ENCODE data around the gene ROR2. TPM values are rescaled to one million over a fixed set of nuclear protein-coding genes. Genes with fewer than 3 reads are reported as not detected.

The ROR2 gene
- total and polyA plus RNA-seq, 2 of the 13 experiments (the other 11 are each of a cell fraction or from before 2014, with no cell fraction given) = not detected

GRCh38 chr9:91951944-91952520, 2.0 kb upstream of the ROR2 start:
- WGBS (ENCODE audit: low lambda C conversion rate) = 15% methylated on average over 6 of the region's 6 CpGs
- ChIA-PET CTCF (ENCODE audit: low intra/inter-chr PET ratio, low total read pairs) (no interaction called here), POLR2A (no interaction called here)
- no peak overlapping the region for H3K27ac ChIP-seq (ENCODE audit: extremely low read length, insufficient read depth, low read length)
- ATAC-seq (no peak), FAIRE-seq (no peak), DNase-seq (ENCODE audit: low spot score) (no peak)
- no peaks in the 10 kb centered on the region for H3K79me2 ChIP-seq (ENCODE audit: insufficient read depth, low read length)
- in situ Hi-C loops (cut with HindIII; ENCODE audit: extremely low pct_ligation_motif_present, low pct_unique_long_range_greater_than_20kb) = no loop called here
- H3K36me3 ChIP-seq (replicated peaks in 1 of 2; ENCODE audit: control insufficient read depth in 1 of 2, insufficient read depth in 2 of 2, low read length in 2 of 2) = no peaks in the 10 kb centered on the region
- intact Hi-C loops (cut with micrococcal nuclease; ENCODE audit: unreplicated experiment) = no loop called here
- H4K20me1 ChIP-seq (ENCODE audit: insufficient read depth, low read length) = no peaks in the 10 kb centered on the region
- no peak overlapping the region for H2AFZ ChIP-seq (ENCODE audit: low read length)
- no peak overlapping the region for H3K4me3 ChIP-seq (replicated peaks in 1 of 3; ENCODE audit: insufficient read depth in 1 of 3, low read depth in 2 of 3, low read length in 3 of 3)
- H3K4me2 ChIP-seq (ENCODE audit: low read depth, low read length) = no peak overlapping the region
- TF ChIP-seq TOE1 (CRISPR knock-in tag; IDR thresholded peaks at IDR 0.05) (no peak), PHF20 (CRISPR knock-in tag; IDR thresholded peaks at IDR 0.05) (no peak), ZNF615 (CRISPR knock-in tag; IDR thresholded peaks at IDR 0.05; ENCODE audit: borderline replicate concordance) (no peak), ZNF816 (CRISPR knock-in tag; IDR thresholded peaks at IDR 0.05; ENCODE audit: borderline replicate concordance) (no peak), ZBTB25 (CRISPR knock-in tag; IDR thresholded peaks at IDR 0.05) (no peak), TFAP4 (IDR thresholded peaks at IDR 0.05; ENCODE audit: borderline replicate concordance, low read depth) (no peak), SALL2 (CRISPR knock-in tag; IDR thresholded peaks at IDR 0.05) (no peak), NR2C2 (CRISPR knock-in tag; IDR thresholded peaks at IDR 0.05; ENCODE audit: borderline replicate concordance) (no peak), PAF1 (CRISPR knock-in tag; IDR thresholded peaks at IDR 0.05) (no peak), NFE2L2 (IDR thresholded peaks at IDR 0.05; ENCODE audit: low read length) (no peak), GPN1 (CRISPR knock-in tag; IDR thresholded peaks at IDR 0.05; ENCODE audit: borderline replicate concordance) (no peak), SETDB1 (CRISPR knock-in tag; IDR thresholded peaks at IDR 0.05; ENCODE audit: borderline replicate concordance) (no peak), FLYWCH1 (CRISPR knock-in tag; IDR thresholded peaks at IDR 0.05) (no peak), SKIL (CRISPR knock-in tag; IDR thresholded peaks at IDR 0.05; ENCODE audit: borderline replicate concordance) (no peak), IKZF5 (CRISPR knock-in tag; IDR thresholded peaks at IDR 0.05) (no peak), ONECUT2 (CRISPR knock-in tag; IDR thresholded peaks at IDR 0.05) (no peak), PRDM4 (CRISPR knock-in tag; IDR thresholded peaks at IDR 0.05; ENCODE audit: borderline replicate concordance) (no peak)
- no peak overlapping the region for H3K9ac ChIP-seq (ENCODE audit: insufficient read depth, low read depth, low read length)
- H3K27me3 ChIP-seq (ENCODE audit: control insufficient read depth in 1 of 2, insufficient read depth in 2 of 2, low read length in 2 of 2) = peaks cover 10 to 41% of the 10 kb centered on the region in 2 experiments
- H3K4me1 ChIP-seq (ENCODE audit: insufficient read depth, low read length) = no peaks in the 10 kb centered on the region
- no peaks in the 10 kb centered on the region for H3K9me3 ChIP-seq (ENCODE audit: low read length)
- BruUV-seq (replicated peaks) = no TSS peak
